ENCODE data around the gene TSC22D4.

DNA sequence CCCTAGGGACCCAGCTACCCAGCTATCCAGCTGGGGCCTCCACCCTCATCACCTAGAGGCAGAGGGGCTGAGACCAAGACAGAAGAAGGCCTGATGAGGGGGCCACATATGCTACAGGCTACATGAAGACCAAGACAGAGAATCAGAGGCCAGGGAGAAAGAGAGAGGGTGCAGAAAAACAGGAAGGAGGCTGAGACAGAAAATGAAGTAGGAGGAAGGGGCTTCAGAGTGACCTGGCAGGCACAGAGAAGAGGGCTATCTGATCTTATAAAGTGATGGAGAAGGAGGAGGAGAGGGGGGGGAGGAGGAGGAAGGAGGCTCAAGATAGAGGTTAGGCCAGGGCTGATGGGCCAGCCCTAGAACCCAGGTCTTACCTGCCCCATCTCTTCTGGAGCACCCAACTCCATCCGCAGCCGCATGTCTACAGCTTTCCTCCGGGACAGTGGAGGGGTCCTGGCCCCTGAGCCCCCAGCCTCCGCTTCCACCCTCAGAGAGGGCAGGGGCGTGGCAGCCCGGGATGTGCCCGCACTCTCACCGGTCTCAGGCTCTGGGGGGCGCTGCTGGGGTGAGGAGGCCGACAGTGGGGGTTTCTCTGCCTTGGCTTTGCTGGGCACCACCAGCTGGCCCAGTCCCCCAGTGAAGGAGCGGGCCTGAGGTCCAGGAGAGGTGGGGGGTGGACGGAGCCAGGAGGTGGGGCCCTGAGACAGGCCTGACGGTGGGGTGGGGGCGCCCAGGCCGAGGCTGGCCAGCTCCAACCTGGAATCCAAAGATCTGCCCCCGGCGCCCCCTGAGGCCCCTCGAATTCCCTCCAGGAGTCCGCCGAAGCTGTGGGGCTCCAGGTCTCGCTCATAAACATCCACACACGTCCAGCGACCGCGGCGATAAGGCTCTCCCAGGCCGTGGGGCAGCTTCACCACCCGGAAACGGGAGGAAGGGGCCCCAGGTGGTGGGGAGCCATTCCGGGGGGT is 1.8 kb downstream of the TSC22D4 start:
- TF ChIP-seq, protein P1, sequence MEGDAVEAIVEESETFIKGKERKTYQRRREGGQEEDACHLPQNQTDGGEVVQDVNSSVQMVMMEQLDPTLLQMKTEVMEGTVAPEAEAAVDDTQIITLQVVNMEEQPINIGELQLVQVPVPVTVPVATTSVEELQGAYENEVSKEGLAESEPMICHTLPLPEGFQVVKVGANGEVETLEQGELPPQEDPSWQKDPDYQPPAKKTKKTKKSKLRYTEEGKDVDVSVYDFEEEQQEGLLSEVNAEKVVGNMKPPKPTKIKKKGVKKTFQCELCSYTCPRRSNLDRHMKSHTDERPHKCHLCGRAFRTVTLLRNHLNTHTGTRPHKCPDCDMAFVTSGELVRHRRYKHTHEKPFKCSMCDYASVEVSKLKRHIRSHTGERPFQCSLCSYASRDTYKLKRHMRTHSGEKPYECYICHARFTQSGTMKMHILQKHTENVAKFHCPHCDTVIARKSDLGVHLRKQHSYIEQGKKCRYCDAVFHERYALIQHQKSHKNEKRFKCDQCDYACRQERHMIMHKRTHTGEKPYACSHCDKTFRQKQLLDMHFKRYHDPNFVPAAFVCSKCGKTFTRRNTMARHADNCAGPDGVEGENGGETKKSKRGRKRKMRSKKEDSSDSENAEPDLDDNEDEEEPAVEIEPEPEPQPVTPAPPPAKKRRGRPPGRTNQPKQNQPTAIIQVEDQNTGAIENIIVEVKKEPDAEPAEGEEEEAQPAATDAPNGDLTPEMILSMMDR (conservative IDR thresholded peaks at IDR 0.05; ENCODE audit: low read depth, low read length): peak; percentile 55
- no peak for TF ChIP-seq EZH2 (IDR thresholded peaks at IDR 0.05; ENCODE audit: borderline replicate concordance, low read depth, low read length, poor library complexity, severe bottlenecking)

Measured in A673 (cell line).